ENCODE data around the gene DIPK1A.
"Not testable (repeated sequence)": the region's sequence is repeated elsewhere in the genome, so short reads cannot be mapped to it uniquely, and the experiment has no call there.

DIPK1A gene

DNA sequence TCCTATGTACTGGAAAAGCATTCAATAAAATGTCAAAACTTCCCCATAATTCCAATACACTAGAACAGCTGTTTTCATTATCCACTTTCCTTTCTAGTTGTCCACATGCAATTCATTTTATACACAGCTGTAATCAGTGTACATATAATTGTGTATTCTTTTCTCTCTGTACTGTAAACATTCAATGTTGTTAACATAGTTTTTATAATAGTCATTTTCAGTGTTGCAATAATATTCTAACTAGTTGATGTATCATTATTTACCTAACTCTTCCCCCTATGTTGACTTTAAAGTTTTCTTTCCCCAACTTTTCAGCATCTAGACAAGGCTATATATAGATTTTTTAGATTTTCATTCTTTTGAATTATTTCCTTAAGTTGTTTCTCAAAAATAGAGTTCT is 44.4 kb downstream of the DIPK1A start:
- DNase-seq (ENCODE audit: low spot score), result no peak

GRCh38 chr1:92915547-92915946 is 45.7 kb downstream of the DIPK1A start:
- no peak for DNase-seq (ENCODE audit: low spot score)

GRCh38 chr1:92913093-92913819 is 48.0 kb downstream of the DIPK1A start:
- no peak for DNase-seq (ENCODE audit: low spot score)

DNA sequence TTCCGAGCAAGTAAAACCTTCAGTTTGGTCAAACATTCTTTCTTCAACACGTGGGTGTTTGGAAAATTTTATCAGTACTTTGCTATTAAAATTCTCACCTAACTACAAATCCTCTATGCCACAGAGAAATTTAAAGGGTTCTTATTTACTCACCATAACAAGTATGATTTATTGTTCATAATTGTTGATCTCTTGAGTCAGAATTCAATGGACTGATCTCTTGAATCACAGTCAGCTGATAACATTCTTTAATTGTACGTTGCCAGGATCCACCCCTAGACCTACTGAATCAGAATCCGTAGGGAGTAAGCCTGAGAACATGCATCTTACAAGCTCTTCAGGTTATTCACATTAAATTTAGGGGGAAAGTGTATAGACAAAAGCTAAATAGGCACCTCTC is 51.2 kb downstream of the DIPK1A start:
- no peak for DNase-seq (ENCODE audit: low spot score)

DNA sequence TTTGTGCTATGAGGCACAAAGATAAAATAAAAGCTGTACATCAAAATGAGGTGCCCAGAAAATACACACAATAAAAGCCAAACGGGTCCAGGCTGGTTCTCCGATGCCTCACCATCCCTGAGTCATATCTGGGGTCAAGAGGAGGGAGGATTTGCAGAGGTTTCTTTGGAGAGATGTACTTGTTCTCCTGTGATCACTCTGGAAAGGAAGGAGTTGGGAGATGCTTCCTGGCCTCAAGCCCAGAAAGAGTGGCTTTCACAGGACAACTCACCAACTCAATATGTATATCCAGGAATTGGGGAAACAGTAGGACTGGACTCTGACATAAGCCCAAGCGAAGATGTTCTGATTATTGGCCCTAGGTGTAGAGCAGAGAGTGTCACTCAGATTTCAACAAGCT is 51.9 kb downstream of the DIPK1A start:
- DNase-seq (ENCODE audit: low spot score), result no peak

- no peak for DNase-seq (ENCODE audit: low spot score)
Measured at GRCh38 chr1:92907949-92908684, 53.1 kb downstream of the DIPK1A start.

GRCh38 chr1:92903765-92904164 is 57.5 kb downstream of the DIPK1A start:
- no peak for DNase-seq (ENCODE audit: low spot score)

DNA sequence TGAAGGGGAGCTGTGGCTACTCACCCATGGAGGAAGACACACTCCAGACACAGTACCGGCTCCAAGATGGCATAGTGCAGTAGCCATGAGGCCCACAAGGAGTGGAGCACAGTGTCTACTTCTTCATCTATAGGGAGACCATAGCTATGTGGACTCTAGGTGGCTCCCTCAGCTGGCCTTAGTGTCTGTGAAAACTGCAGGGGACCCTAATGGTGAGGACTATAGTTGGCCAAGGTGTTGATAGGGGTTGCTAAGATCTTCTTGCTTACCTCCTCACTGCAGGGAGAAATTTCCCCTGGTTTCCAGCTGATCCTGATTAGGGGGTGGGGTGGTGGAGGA is 58.9 kb downstream of the DIPK1A start:
- DNase-seq (ENCODE audit: low spot score), result no peak

- no peak for DNase-seq (ENCODE audit: low spot score)
Measured at GRCh38 chr1:92901699-92902405, 59.4 kb downstream of the DIPK1A start.

GRCh38 chr1:92901126-92901525 is 60.1 kb downstream of the DIPK1A start:
- no peak for DNase-seq (ENCODE audit: low spot score)

DNA sequence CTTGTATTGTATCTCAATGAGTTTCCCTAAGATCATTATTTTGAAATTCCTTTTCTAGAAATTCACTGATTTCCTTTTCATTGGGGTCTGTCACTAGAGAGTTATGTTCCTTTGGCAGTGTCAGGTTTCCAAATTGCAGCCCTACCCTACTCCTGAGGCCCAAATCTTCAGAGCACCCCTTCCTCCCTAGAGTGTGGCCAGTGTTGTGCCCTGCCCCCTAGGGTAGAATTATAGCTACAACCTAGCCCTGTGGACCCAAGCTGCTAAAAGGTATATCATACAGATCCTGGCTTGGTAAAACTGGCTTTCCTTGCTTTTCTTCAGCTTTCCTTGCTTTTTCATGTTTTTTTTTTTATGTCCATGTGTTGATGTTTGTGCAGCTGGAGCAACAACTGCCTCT is 60.7 kb downstream of the DIPK1A start:
- DNase-seq (ENCODE audit: low spot score), result no peak

- DNase-seq (ENCODE audit: low spot score), result no peak
Measured at GRCh38 chr1:92899780-92900179, 61.5 kb downstream of the DIPK1A start.

DNA sequence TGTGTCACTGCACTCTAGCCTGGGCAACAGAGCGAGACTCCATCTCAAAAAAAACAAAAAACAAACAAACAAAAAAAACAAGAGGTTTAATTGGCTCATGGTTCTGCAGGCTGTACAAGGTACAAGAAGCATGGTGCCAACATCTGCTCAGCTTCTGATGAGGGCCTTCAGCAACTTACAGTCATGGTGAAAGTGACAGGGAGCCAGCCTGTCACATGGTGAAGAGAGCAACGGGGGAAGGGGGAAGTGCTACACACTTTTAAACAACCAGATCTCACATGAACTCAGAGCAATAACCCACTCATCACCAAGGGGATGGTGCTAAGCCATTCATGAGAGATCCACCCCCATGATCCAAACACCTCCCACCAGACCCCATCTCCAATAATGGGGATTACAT is 63.2 kb downstream of the DIPK1A start:
- not testable (repeated sequence) for DNase-seq (ENCODE audit: low spot score)

DNA sequence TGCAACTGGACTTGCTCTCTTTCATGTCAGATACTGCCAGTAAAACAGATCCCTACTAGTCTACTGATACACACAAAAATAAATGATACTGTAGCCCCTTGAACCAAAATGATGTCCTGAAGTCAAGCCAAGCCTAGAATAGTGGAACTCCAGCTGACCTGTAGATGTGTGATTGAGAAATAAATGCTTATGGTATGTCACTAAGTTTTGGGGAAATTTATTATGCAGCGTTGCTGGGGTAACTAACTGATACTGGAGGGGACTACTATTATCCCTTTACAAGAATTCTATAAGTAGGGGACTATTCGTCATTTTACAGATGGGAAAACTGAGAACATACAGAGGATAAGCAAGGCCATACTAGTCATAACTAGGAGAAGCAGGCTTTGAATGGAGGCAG is 73.8 kb downstream of the DIPK1A start:
- no peak for DNase-seq (ENCODE audit: low spot score)

GRCh38 chr1:92886886-92887419 is 74.3 kb downstream of the DIPK1A start:
- DNase-seq (ENCODE audit: low spot score), result no peak

DNA sequence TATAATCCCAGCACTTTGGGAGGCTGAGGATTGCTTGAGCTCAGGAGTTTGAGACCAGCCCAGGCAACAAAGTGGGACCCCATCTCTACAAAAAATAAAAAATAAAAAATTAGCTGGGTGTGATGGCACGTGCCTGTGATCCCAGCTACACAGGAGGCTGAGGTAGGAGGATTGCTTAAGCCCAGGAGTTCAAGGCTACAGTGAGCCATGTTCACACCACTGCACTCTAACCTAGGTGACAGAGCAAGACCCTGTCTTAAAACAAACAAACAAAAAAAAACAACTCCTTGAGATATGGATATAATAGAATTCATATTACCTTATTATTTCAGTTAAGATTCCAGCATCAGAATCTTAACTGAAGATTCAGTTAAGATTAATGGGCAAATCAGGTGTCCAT is 77.1 kb downstream of the DIPK1A start:
- DNase-seq (ENCODE audit: low spot score), result no peak

GRCh38 chr1:92883297-92883696 is 78.0 kb downstream of the DIPK1A start:
- no peak for DNase-seq (ENCODE audit: low spot score)

- no peak for DNase-seq (ENCODE audit: low spot score)
Measured at GRCh38 chr1:92882819-92883218, 78.4 kb downstream of the DIPK1A start.

DNA sequence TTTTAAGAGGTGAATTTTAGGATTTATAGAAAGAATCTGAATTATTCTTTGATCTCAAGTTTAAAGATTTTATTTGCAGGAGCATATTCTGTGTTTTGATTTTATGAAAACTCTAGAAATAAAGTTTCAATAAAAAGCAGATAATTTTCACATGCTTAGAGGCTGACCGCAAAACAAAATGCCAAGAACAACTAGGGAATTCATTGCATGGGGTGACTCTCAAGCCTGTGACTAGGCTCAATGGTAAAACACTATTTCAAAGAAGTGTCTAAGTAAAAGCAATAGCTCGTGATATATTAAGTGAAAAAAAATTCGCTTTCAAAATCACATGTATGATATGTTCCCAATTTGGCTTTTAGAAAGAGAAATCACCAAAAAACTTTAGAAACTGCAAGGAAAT is 79.9 kb downstream of the DIPK1A start:
- no peak for DNase-seq (ENCODE audit: low spot score)

GRCh38 chr1:92879316-92879968 is 81.8 kb downstream of the DIPK1A start:
- no peak for DNase-seq (ENCODE audit: low spot score)

DNA sequence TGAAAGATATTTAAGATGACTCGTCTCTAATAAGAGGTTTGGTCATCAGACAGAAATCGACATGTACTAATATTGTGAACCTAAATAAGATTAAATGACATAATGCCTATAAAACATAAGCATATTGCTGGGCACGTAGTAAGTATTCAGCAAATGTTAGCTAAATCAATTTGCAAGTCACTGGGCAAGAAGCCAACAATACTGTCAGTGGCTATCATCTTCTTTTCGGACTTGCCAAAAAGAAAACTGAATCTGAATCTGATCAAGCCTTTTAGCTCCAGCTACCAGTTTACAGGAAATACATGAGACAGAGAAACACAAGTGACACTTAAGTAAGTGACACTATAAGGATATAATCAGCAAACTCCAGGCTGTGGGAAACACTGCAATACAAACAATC is 83.5 kb downstream of the DIPK1A start:
- no peak for DNase-seq (ENCODE audit: low spot score)

DNA sequence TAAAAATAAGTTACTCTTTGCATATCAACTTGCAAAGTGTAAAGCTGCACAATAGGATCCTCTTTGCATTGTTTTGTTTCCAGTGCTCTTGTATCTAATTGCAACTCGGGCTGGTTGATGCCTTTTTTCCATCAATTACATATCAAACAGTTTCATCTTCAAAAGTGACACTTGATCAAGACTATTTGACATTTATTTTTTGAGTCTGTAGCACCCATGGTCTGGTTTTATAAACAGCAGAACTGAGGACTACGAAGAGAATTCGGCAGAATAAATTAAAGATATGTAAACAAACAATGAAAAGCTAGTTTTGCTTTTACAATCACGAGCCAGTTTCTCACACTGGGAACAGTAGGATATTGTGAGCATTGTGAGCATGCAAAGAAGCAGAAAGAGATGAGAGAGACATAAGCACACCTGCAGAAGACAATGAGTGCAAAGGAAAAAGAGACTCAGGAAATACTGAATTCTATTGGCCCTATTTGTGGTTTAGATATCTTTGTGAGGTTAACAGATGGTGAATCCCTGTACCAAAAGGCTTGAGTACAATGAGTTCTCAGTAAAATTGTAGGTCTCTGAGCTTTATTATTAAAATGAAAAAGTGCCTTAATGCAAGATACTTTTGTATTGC is 84.1 kb downstream of the DIPK1A start:
- no peak for DNase-seq (ENCODE audit: low spot score)
